GM18868 (cell line): ENCODE data around the gene TRIM74.
"Not testable (repeated sequence)": the region's sequence is repeated elsewhere in the genome, so short reads cannot be mapped to it uniquely, and the experiment has no call there.

Experiments used
- ATAC-seq: cut with Tn5 transposase; IDR thresholded peaks from one replicate; pipeline ENCODE4 v1.9.1; 2021; ENCODE audit warnings: mild to moderate bottlenecking, moderate library complexity; ENCODE audit not compliant: unreplicated experiment

The TRIM74 gene

GRCh38 chr7:72913750-72914149 is 55.5 kb downstream of the TRIM74 start:
- not testable (repeated sequence) for ATAC-seq

- ATAC-seq, result not testable (repeated sequence)
These were observed 57.9 kb downstream of the TRIM74 start for GRCh38 chr7:72911395-72911794.
